ENCODE results near the gene GDPD4.

The GDPD4 gene

GRCh38 chr11:77173494-77173893 lies 128.0 kb downstream of the GDPD4 start:
- DNase-seq (ENCODE audit: low spot score), result no peak

DNA sequence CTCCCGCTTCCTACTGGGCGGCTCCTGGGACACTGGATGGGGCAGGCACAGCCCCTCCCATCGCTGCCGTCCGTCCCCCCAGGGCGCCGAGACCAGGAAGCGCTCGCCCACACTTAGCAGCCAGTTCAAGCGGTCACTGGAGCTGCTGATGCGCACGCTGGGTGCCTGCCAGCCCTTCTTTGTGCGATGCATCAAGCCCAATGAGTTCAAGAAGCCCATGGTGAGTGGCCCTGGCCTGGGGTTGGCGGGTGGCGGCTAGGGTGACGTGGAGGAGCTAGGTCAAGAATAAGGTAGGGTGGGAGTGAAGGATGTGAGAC lies 128.9 kb downstream of the GDPD4 start:
- DNase-seq (ENCODE audit: low spot score), result no peak

- no peak for DNase-seq (ENCODE audit: low spot score)
Measured at GRCh38 chr11:77171885-77172665, 129.4 kb downstream of the GDPD4 start.

DNA sequence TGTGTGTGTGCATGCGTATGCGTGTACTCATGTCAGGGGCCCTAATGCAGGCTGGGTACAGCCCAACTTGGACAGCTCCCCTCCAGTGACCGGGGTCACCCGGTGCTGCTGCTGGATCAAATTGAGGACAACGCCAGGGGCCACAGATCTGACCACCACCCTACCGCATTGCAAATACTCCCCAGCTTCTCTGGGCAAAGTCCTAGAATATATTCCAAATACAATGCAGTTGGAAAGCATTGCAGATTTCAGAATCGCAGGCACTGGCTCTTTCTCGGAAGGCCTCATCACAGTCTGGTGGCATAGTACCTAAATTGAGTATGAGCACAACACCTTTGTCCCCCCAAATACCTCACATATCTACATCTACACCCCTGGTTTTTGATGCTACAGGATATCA lies 130.2 kb downstream of the GDPD4 start:
- no peak for DNase-seq (ENCODE audit: low spot score)

DNA sequence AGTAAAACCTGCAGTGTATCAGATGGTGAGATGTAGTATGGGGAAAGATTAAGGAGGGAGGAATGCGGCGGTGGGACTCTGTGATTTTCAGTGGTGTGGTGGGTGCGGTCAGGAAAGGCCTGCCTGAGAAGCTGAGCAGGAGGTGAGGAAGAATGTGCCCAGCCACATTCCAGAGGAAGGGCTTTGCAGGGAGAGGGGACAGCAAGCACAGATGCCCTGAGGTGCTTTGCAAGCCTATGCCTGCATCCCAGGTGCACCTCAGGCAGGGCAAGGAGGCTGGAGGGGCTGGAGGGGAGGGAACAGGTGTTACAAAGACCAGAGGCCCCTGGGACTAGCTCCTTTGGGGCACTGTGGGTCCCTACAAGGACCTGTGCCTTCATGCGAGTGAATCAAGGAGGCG lies 131.4 kb downstream of the GDPD4 start:
- no peak for DNase-seq (ENCODE audit: low spot score)

DNA sequence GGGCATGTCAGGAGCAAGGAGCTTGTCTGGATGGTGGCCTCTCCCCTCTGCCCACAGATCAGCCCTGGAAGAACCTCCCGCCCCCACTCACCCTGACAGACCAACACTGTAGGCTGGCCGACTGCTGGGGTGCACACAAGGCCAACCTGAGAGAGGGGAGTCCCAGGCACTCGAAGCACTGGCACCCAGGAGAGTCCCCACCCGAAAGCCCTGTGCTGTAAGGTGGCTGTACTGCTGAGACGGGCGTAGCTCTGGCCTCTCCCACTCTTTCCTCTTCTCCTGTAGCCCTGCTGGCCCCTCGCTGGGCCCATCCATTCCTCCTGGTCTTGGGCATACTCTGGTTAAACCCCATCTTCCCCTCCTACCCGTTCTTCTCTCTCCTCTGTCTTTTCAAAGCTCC lies 133.7 kb downstream of the GDPD4 start:
- DNase-seq (ENCODE audit: low spot score), result no peak

GRCh38 chr11:77167111-77167626 lies 134.3 kb downstream of the GDPD4 start:
- no peak for DNase-seq (ENCODE audit: low spot score)
